Thoracic aorta (tissue), 2 donors: ENCODE data around the gene ENTPD2. TPM values are rescaled to one million over a fixed set of nuclear protein-coding genes. Genes with fewer than 3 reads are reported as not detected.

Experiments used
- ATAC-seq: fragments of 150-250 bp; one replicate; pipeline ENCODE4 v1.8.0; 2017; ENCODE audit warnings: low read depth; ENCODE audit not compliant: insufficient number of reproducible peaks, low FRiP score
- DNase-seq: peaks from one replicate; pipeline ENCODE4 v3.0.0-alpha.2; 2020; ENCODE audit warnings: low spot score
- H3K27ac ChIP-seq, 2 donors: fragments of 200-600 bp; sonication (generic); 1 replicate in 1 of 2; 2 replicates in 1 of 2; pipeline ENCODE4 v1.5.1; 2016; ENCODE audit warnings: mild to moderate bottlenecking in 2 of 2, moderate library complexity in 2 of 2
- H3K27me3 ChIP-seq: fragments of 200-600 bp; sonication (generic); replicated peaks from 2 replicates; pipeline ENCODE4 v1.6.0; 2016; ENCODE audit warnings: mild to moderate bottlenecking; ENCODE audit not compliant: insufficient read depth
- H3K36me3 ChIP-seq: fragments of 200-600 bp; sonication (generic); one replicate; pipeline ENCODE4 v1.5.1; 2016
- H3K4me1 ChIP-seq, 2 donors: fragments of 200-600 bp; sonication (generic); 1 replicate in 1 of 2; 2 replicates in 1 of 2; pipeline versions ENCODE4 v1.5.1 to v1.6.0; 2016; ENCODE audit warnings: low read depth in 2 of 2, mild to moderate bottlenecking in 1 of 2; ENCODE audit not compliant: control insufficient read depth in 1 of 2
- H3K4me3 ChIP-seq: fragments of 200-600 bp; sonication (generic); 2 replicates; pipeline ENCODE4 v1.5.1; 2016; ENCODE audit warnings: mild to moderate bottlenecking
- H3K9me3 ChIP-seq: fragments of 200-600 bp; sonication (generic); 2 replicates; pipeline ENCODE4 v1.5.1; 2016
- total RNA-seq, 2 donors: library from RNA; depleted of rRNA; stranded (reverse); fragments of >200 nt; gene quantifications; one replicate each; pipeline versions ENCODE4 v1.1.0 to v1.2.3, GENCODE V29; 2016
- TF ChIP-seq, protein P1 (sequence below): fragments of 200-600 bp; sonication (generic); IDR thresholded peaks from one replicate; pipeline ENCODE4 v1.5.1; 2019; ENCODE audit warnings: antibody characterized with exemption

ENTPD2 gene
- total RNA-seq, 2 donors from 2014 or later, result 0.92 to 0.95 TPM

DNA sequence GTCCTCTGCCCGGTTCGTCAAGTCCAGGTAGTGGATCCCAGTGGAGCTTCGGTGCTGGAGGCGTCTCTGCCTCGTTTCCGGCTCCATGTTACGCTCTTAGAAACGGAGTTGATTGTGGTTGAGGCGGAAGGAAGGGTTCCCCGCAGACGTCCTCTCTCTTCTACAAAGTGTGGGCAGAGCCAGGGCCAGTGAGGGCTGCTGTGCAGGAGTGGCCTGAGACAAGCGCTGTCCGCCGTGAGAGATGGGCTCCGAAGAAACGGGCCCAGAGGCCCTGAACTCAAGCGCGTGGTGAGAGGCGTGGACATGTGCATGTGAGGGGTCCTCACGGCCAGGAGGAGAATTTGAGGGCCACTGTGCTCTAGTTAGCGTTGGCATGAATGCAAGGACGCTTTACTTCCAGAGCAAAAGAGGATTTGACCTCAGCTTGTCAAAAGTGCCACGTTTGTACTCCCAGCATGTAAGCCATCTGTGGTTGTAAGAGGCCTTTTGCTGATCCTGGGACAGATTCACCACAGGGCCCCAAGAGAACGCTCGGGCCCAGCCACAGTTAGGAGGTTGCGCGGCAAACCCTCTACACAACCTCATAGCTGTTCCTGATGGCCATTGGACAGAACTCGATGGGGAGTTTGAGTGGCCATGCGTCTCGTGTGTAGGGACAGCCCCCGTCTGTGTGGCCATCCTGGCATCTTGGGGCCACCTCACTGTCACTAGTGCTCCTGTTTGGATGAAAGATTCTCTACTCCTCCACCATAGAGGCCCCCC, 43.1 kb upstream of the ENTPD2 start:
- Histone ChIP-seq H3K27me3 (no peaks in the 10 kb centered on the region), H3K27ac (no peak overlapping the region), H3K4me3 (no peak overlapping the region), H3K4me1 (no peaks in the 10 kb centered on the region), H3K9me3 (no peaks in the 10 kb centered on the region), H3K36me3 (peaks cover 52% of the 10 kb centered on the region)
- TF ChIP-seq, protein P1, sequence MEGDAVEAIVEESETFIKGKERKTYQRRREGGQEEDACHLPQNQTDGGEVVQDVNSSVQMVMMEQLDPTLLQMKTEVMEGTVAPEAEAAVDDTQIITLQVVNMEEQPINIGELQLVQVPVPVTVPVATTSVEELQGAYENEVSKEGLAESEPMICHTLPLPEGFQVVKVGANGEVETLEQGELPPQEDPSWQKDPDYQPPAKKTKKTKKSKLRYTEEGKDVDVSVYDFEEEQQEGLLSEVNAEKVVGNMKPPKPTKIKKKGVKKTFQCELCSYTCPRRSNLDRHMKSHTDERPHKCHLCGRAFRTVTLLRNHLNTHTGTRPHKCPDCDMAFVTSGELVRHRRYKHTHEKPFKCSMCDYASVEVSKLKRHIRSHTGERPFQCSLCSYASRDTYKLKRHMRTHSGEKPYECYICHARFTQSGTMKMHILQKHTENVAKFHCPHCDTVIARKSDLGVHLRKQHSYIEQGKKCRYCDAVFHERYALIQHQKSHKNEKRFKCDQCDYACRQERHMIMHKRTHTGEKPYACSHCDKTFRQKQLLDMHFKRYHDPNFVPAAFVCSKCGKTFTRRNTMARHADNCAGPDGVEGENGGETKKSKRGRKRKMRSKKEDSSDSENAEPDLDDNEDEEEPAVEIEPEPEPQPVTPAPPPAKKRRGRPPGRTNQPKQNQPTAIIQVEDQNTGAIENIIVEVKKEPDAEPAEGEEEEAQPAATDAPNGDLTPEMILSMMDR, result no peak
- ATAC-seq (no peak), DNase-seq (no peak)

DNA sequence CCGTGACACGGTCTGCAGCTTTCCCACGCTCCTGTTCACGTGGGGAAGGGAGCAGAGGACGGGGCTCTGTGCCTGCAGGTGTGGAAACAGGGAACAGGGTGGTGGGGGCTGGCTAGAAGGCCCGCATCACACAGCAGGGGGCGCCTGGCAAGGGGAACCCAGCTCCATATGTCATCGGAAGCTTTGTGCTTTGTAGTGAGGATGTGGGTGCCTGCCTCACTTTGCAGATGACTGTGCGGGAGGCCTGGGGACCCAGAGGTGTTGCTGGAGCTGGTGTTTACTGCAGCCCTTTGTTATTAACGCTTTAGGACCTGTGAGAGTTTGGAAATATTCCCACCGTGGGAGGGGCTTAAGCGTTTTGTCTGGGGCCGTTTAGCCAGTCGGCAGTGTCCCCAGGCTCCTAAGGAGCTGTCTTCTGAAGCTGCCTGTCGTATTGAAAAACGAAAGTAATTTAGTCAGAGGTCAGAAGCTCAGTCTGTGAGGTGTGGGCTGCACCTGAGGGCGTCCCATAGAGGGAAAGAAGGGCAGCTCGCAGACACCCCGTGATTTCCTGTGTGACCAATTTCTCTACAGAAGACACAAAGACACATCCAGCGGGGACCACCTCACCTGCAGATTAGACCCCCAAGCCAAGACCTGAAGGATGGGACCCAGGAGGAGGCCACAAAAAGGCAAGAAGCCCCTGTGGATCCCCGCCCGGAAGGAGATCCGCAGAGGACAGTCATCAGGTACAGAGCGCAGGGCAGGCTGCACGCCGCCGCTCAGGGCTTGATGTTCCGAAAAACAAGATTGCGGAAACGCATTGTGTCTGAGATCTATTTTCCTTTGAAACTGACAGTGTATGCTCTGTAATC, 42.0 kb upstream of the ENTPD2 start:
- Histone ChIP-seq H3K27me3 (no peaks in the 10 kb centered on the region), H3K4me3 (no peak overlapping the region), H3K9me3 (no peaks in the 10 kb centered on the region), H3K4me1 (no peaks in the 10 kb centered on the region), H3K36me3 (peaks cover 41% of the 10 kb centered on the region), H3K27ac (no peak overlapping the region)
- DNase-seq (no peak), ATAC-seq (no peak)
- TF ChIP-seq, protein P1, result no peak

DNA sequence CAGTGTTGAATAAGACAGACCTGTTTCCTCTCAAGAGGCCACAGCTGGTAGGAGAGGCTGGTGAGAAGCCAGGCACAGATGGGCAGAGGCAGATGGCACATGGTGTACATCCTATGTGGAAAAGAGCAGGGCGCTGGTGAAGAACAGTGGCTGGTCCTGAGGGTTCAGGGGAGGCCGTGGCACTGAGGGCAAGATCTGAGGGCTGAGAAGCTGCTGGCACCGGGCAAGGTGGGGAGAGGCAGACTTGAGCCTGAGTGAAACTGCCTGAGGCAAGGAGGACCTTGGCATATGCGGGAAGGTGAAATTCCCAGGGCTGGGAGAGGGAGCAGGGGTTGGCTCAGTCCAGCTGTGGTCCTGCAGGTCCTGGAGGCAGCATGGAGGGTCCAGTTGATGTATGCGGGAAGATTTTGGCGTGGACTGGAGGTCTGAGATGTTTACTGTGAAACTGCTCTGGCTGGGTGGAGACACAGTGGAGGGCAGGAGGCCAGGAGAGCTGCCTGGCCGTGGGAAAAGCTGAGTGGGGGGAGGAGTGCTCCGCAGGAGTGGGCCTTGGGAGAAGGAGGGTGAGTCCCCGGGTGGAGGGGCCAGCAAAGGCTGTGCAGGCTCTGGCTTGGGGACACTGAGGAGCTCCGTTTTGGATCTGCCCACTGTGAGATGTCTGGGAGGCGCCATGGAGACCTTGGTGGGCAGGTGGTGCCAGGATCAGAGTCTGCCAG, 35.5 kb upstream of the ENTPD2 start:
- Histone ChIP-seq H3K27me3 (no peaks in the 10 kb centered on the region), H3K36me3 (no peaks in the 10 kb centered on the region), H3K9me3 (no peaks in the 10 kb centered on the region), H3K4me3 (no peak overlapping the region), H3K4me1 (peaks cover 12 to 20% of the 10 kb centered on the region in 2 donors), H3K27ac (no peak overlapping the region)
- DNase-seq (no peak), ATAC-seq (no peak)
- TF ChIP-seq, protein P1, result no peak

DNA sequence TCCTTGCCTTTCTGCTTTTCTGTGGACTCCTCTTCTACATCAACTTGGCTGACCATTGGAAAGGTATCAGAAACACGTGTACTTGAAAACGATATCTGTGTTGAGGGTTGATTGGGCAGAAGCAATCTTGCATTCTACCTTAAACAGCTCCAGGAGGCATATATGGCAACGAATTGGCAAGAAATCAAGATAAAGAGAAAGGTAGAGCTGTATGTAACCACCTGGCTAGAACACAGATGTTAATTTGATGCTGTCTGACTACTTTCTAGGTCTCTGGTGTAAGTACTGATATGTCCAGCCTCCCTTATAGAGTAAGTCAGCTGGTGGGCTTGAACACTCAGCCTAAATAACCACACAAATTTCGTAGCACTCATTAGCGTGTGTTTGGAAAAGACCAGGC, 34.3 kb upstream of the ENTPD2 start:
- DNase-seq, result no peak
- TF ChIP-seq, protein P1, result no peak
- no peak for ATAC-seq
- Histone ChIP-seq H3K9me3 (no peaks in the 10 kb centered on the region), H3K27me3 (no peaks in the 10 kb centered on the region), H3K4me1 (peaks cover 12 to 27% of the 10 kb centered on the region in 2 donors), H3K36me3 (no peaks in the 10 kb centered on the region), H3K27ac (no peak overlapping the region), H3K4me3 (no peak overlapping the region)

DNA sequence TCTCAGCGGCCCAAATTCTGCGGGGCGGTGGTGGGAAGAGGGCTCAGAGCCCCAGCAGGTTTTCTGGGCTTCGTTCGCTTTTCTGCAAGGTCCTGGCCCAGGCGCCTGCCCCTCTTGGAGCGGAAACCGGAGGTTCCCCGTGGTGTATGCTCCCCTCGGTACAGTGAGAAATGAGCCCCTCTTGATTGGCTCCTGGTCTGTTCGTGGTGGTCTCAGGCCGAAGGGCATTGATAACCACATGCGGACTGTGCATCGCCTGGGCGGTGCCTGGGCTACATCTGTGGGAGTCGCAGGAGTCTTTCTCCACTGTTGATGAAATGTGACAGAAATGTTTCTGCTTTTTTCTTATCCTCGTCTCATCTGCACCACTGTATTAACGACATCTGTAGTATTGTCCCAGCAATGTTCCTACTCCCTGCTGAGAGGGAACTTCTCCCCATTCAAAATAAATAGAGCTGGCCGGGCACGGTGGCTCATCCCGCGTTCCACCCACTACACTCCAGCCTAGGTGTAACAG, 33.6 kb upstream of the ENTPD2 start:
- DNase-seq, result no peak
- no peaks in the 10 kb centered on the region for H3K27me3 ChIP-seq
- H3K4me1 ChIP-seq, result peaks cover 12 to 29% of the 10 kb centered on the region in 2 donors
- H3K36me3 ChIP-seq, result no peaks in the 10 kb centered on the region
- H3K4me3 ChIP-seq, result peak overlapping the region; percentile 87
- no peaks in the 10 kb centered on the region for H3K9me3 ChIP-seq
- H3K27ac ChIP-seq, result peak overlapping the region; percentile 85 to 91
- TF ChIP-seq, protein P1, result no peak
- ATAC-seq, result no peak
